ENCODE measurements around the gene PRSS36.
"Not testable (repeated sequence)": the region's sequence is repeated elsewhere in the genome, so short reads cannot be mapped to it uniquely, and the experiment has no call there.

Gene PRSS36

GRCh38 chr16:31183432-31184428, 33.9 kb upstream of the PRSS36 start:
- no peak for DNase-seq

- DNase-seq: no peak
Observed at GRCh38 chr16:31182391-31182790, 32.5 kb upstream of the PRSS36 start.

DNA sequence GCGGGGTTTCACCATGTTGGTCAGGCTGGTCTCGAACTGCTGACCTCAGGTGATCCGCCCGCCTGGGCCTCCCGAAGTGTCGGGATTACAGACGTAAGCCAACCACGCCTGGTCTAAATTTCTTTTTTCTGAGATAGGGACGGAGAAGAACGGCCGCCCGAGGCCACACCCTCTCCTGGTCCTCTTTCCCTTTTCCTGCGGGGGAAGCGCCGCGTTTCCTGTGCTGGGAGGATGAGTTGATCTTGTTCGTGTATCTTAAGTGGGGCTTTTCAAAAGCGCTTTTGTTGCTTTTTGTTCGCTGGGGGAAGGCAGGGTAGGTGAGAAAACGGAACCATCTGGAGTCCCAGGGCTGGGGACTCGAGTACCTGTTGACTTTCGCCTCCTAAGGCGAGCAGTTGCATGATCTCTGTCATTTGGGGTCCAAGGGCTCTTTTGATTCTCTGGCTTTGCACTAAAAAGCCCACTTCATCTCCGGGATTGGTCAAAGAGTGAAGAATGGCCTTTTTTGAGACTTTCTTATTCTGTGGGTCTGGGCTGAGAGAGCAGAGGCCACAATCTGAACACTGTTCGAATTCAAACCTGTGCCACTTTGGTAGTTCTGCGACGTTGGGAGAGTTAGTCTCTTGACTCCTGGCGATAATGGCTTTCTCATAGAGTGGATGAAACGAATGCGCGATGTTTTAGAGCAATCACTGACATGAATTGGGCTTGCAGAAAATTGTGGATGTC, 31.4 kb upstream of the PRSS36 start:
- DNase-seq: no peak

- DNase-seq: peak; percentile 90 to 93
Observed at GRCh38 chr16:31179747-31180459, 30.0 kb upstream of the PRSS36 start, which contains the start of gene FUS. FUS (plus strand) TSS chr16:31180139; CDS start chr16:31180215, 76 bp downstream.

GRCh38 chr16:31179219-31179746, 29.4 kb upstream of the PRSS36 start:
- no peak for DNase-seq

GRCh38 chr16:31177136-31177535, 27.3 kb upstream of the PRSS36 start:
- DNase-seq: no peak

DNA sequence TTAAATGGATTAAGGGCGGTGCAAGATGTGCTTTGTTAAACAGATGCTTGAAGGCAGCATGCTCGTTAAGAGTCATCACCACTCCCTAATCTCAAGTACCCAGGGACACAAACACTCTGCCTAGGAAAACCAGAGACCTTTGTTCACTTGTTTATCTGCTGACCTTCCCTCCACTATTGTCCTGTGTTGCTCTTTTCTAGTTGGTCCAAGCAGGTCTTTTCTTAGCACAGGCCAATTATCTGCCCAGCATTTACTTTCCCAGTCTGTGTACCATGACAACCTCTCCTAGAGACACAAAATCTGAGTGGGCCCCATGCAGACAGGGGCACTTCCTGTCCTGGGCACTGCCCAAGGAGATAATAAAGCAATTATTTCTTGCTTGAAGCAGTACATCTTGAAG, 20.2 kb upstream of the PRSS36 start:
- DNase-seq: not testable (repeated sequence)

GRCh38 chr16:31168848-31169247, 19.0 kb upstream of the PRSS36 start:
- DNase-seq: no peak

- no peak for DNase-seq
Observed at GRCh38 chr16:31167315-31167714, 17.4 kb upstream of the PRSS36 start.

DNA sequence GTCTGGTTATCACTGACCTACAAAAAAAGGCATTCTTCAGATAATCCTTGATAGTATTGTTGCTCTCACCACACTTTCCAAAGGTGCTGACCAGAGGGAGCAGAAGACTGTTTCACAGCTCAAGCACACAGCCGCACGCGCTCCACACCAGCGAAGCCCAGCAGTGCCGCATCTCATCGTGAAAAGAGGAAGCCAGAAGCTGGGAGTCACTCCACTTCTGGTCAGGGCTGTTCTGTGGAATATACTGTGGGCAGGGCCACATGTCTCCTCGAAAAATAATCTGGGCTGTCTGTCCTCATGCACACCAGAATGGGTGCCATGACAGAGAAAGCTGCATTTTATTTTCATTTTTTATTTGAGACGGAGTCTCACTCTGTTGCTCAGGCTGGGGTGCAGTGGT, 7.3 kb upstream of the PRSS36 start:
- no peak for DNase-seq

DNA sequence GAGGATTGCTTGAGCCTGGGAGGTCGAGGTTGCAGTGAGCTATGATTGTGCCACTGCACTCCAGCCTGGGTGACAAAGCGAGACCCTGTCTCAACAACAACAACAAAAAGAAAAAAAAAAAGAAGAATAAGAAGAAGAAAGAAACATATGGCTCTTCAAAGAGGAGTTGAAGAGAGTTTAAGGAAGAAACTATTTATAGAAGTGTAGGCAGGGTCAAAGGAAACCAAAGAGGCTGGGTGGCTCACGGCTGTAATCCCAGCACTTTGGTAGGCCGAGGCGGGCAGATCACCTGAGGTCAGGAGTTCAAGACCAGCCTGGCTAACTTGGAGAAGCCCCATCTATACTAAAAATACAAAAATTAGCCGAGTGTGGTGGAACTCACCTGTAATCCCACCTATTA, 1.1 kb upstream of the PRSS36 start:
- not testable (repeated sequence) for DNase-seq

- DNase-seq: no peak
Observed at GRCh38 chr16:31149332-31149731, 534 bp downstream of the PRSS36 start.

DNA sequence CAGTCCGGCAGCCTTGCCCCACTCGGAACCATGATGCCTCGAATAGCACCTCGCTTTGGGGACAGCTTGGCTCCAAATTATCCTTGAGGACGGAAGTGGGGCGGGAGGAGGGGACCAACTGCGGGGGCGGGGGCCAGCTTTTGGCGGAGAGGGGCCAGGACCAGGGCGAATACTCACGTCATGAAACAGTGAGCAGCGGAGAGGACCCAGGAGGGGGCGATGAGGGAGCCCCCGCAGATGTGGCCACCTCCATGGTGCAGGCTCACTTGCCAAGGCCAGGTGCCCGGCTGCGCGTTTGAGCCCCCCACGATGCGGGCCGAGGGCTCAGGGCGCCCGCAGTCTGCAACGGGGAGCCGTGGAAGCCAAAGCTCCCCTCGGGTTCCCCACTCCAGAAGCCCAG, 970 bp downstream of the PRSS36 start:
- no peak for DNase-seq

DNA sequence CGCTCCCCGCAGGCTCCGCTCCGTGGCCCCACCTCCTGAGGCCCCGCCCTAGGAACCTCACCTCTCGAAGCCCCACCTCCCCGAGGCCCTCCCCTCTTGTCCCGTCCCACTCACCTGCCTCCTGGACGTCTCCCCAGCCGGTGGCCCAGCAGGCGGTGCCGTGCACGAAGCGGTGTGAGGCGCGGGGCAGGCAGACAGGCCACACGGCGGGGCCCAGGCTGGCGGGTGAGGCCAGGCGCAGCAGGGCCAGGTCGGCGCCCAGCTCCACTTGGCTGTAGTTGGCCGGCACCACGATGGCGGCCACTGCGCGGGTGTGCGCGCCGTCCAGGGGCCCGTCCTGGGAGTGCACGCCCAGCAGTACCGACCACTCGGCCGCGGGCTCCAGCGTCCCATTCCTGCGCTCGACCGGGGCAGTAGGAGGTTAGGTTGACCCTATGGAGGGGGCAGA, 1.6 kb downstream of the PRSS36 start:
- no peak for DNase-seq

- DNase-seq: no peak
Observed at GRCh38 chr16:31147574-31147973, 2.3 kb downstream of the PRSS36 start.

DNA sequence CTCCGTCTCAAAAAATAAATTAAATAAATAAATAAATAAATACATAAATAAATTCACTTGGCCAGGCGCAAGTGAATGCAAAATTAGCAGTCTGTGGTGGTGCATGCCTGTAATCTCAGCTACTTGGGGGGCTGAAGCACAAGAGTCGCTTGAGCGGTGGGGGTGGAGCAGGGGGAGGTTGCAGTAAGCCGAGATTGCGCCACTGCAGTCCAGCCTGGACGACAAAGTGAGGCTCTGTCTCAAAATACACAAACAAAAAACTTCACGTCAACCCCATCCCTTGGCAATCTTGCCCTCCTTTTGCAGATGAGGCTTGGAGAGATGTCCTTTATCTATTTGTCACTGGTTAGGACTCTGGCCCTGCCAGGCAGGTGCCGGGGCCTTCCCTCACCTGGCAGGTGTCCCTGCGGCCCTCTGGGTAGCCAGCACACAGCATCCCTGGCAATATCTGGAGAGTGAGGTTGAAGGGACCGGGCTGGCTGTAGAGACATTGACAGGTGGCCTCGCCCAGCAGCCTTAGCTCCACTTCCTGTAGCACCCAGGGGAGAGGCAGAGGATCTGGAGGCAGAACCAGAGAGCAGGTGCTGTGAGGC, 4.4 kb downstream of the PRSS36 start:
- DNase-seq: no peak

DNA sequence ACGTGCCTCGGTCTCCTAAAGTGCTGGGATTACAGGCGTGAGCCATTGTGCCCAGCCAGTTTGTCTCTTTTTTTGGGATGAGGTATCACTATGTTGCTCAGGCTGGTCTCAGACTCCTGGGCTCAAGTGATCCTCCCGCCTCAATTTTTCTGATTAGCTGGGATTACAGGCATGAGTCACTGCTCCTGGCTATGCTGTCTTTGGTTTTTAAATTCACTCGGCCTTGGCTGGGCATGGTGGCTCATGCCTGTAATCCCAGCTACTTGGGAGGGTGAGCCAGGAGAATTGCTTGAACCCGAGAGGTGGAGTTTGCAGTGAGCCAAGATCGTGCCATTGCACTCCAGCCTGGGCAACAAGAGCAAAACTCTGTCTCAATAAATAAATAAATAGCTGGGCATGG, 5.4 kb downstream of the PRSS36 start:
- not testable (repeated sequence) for DNase-seq

DNA sequence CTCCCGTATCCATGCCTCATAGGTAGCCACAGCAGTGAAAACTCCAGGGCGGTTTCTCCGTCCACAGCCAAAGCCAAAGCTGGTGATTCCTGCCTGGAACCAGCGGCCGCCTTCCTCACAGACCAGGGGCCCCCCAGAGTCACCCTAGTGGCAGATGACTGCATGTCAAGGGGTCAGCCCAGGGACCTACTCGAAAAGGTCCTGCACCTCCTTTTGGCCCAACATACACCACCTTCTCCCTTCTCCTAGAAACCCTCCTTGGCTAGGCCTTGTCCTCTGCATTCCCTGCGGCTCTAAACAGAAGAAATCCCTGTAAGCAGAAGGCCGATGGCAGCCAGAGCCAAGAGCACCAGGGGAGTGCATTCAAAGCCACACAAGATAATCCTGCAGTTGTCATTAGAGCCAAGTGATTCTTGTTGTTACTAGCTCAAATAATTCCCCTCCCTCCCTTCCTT, 6.1 kb downstream of the PRSS36 start:
- no peak for DNase-seq

DNA sequence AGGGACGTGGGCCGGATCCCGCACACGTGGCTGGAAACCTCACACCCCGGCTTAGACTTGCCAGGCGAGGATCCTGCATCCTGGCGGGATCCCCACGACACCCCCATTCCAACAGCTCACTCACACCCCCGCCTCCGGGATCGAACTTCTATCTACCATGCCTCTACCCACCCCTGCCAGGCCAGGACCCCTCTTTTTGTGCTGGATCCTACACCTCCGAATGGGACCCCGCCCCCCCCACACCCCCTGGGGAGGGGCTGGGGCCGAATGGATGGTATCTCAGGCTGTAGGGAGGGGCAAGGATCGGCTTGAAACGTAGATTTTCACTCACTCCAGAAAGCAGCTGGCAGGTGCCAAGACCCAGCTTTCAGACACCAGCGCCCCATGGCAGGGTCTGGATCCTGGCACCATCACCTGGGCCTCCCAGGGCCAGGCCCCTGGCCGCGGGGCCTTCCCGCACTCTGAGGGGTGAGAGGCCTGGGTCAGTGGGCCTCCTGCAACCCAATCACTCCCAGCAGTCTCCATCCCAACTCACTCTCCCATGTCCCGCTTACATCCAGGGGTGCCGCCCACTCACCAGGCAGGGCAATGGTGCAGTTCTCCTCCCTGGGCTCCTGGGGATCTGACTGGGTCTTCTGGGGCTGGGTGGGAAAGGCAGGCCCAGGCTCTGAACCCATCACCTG, 6.7 kb downstream of the PRSS36 start:
- no peak for DNase-seq

- DNase-seq: peak; percentile 97 to 99
Observed at GRCh38 chr16:31142109-31143010, 7.5 kb downstream of the PRSS36 start.
